GM12864 (cell line): ENCODE data around the gene CCDC6.
"Not testable (repeated sequence)": the region's sequence is repeated elsewhere in the genome, so short reads cannot be mapped to it uniquely, and the experiment has no call there.

Source experiments
- DNase-seq: peaks from one replicate; pipeline ENCODE4 v3.0.0-alpha.2; 2011; ENCODE audit warnings: low read depth
- H3K4me3 ChIP-seq: 2 replicates; pipeline ENCODE4 v1.5.1; 2011; ENCODE audit warnings: mild to moderate bottlenecking, low read depth, low read length, control low read depth
- CTCF ChIP-seq: IDR thresholded peaks from 2 replicates; pipeline ENCODE4 v1.5.1; 2011; ENCODE audit warnings: low read depth, mild to moderate bottlenecking, moderate library complexity, low read length, control low read depth, inconsistent platforms; ENCODE audit errors: missing control alignments

Gene CCDC6

GRCh38 chr10:59792812-59793211, 113.5 kb downstream of the CCDC6 start:
- DNase-seq = no peak
- H3K4me3 ChIP-seq = no peak overlapping the region
- no peak for TF ChIP-seq CTCF

GRCh38 chr10:59791601-59792000, 114.8 kb downstream of the CCDC6 start:
- no peak for DNase-seq
- no peak for TF ChIP-seq CTCF
- H3K4me3 ChIP-seq = no peak overlapping the region

GRCh38 chr10:59790080-59790479, 116.3 kb downstream of the CCDC6 start:
- not testable (repeated sequence) for H3K4me3 ChIP-seq, DNase-seq

GRCh38 chr10:59788914-59789313, 117.4 kb downstream of the CCDC6 start:
- not testable (repeated sequence) for DNase-seq, H3K4me3 ChIP-seq

GRCh38 chr10:59787032-59787431, 119.3 kb downstream of the CCDC6 start:
- H3K4me3 ChIP-seq, DNase-seq: not testable (repeated sequence)

GRCh38 chr10:59785476-59785875, 120.9 kb downstream of the CCDC6 start:
- H3K4me3 ChIP-seq, DNase-seq: not testable (repeated sequence)

GRCh38 chr10:59781511-59781910, 124.8 kb downstream of the CCDC6 start:
- no peak for DNase-seq
- no peak overlapping the region for H3K4me3 ChIP-seq
- no peak for TF ChIP-seq CTCF

- no peak for TF ChIP-seq CTCF
- H3K4me3 ChIP-seq = no peak overlapping the region
- DNase-seq = no peak
Measured at GRCh38 chr10:59779756-59780533, 126.4 kb downstream of the CCDC6 start.

GRCh38 chr10:59774451-59774850, 131.9 kb downstream of the CCDC6 start:
- TF ChIP-seq CTCF = no peak
- H3K4me3 ChIP-seq = no peak overlapping the region
- DNase-seq = no peak
